Pons (tissue), 1 donor: Measurements from ENCODE around the gene TOR1AIP2.
"Not testable (repeated sequence)": the region's sequence is repeated elsewhere in the genome, so short reads cannot be mapped to it uniquely, and the experiment has no call there.

Source experiments
- DNase-seq: peaks from one replicate; pipeline ENCODE4 v3.0.0-alpha.2; 2016; ENCODE audit warnings: low spot score

The TOR1AIP2 gene

GRCh38 chr1:179875596-179876299, 1.9 kb downstream of the TOR1AIP2 start:
- DNase-seq, result no peak

GRCh38 chr1:179873438-179873851, 4.2 kb downstream of the TOR1AIP2 start:
- DNase-seq, result no peak

DNA sequence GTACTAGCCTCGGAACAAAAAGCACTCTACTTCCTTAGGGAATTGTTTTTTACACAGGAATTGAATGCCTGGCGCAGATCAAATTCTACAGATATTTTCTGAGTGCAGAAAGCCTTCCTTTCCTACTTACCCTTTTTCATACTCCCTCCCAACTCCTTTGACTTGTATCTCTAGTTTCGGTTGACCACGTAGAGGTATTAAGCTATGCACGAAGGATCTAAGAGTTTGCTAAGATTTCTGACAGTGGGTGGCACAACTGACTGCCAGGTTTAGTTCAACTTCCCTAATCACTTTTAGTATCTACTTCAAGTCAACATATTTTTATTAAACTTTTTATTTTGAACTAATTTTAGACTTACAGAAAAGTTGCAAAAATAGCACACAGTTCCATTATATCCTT, 5.0 kb downstream of the TOR1AIP2 start:
- no peak for DNase-seq

GRCh38 chr1:179871940-179872339, 5.7 kb downstream of the TOR1AIP2 start:
- DNase-seq, result no peak

- DNase-seq, result no peak
These were observed 6.7 kb downstream of the TOR1AIP2 start for GRCh38 chr1:179870870-179871269.

DNA sequence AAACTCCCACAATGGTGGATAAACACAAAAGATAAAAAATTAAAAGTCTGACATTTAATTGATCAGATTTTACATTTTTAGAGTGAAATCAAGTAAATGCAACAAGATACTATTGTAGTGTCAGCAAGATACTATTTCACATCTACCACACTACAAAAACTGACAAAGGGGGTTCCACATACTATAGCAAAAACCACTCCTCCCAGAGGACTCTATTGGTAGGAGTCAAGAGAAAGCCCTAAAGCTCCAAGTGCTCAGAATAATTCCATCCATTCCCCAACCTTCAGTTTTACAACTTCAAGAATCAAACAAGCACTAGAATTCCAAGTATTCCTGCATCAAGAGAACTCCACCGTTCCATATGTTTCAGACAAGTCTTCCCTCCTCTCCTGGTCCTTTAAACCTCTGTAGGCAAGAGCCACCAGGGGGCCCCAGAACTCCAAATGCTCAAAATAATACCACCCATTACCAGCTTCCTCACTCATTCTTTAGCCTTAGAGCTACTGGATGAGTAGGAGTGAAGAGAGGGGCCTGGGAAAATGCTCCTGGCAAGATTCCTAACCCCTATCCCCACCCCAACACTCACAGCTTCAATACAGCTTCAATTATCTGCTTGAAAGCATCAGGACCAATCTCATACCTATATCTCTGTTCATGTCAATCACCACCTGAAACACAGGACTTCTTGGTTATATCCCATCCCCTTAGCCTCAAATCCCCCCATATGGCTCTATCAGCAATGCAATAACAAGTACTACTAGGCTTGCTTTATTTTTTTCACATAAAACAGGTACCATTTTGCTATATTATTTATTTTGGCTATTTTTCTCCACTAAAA, 9.9 kb downstream of the TOR1AIP2 start:
- DNase-seq, result peak; percentile 46

DNA sequence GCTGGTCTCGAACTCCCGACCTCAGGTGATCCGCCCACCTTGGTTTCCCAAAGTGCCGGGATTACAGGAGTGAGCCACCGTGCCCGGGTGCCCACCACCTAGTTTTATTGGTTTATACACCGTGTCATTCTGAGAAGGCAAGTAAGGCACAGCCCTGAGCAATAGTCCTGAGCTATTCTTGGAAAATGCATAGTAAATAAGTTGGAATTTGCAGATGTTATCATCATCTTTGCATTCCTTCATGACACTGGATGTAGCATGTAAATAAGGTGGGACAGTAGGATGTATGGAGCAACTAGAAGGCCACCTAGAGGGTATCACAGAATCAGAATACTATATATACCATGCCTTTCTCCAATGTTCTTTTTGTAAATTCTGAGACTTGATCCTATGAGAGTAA, 11.0 kb downstream of the TOR1AIP2 start:
- no peak for DNase-seq

DNA sequence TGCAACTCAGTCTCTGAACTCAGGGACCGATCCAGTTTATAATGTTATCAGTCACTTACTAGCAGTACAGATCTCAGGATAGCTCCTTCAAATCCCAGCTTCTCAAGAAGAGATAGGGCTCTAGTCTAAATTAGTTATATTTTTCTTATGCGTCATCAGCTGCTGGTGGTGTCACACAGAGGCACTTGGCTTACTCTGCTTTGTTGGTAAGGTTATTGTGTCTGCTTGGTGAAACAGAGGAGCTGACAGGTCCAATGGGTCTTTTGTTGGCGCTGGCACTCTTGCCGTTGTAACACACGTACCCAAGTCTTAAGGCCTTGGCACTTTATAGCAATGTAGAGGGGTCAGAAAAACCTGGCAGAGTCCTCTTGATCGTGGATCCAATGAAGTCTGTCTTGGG, 12.2 kb downstream of the TOR1AIP2 start:
- DNase-seq, result no peak

- DNase-seq, result no peak
These were observed 17.0 kb downstream of the TOR1AIP2 start for GRCh38 chr1:179860652-179861051.

GRCh38 chr1:179857009-179857408, 20.6 kb downstream of the TOR1AIP2 start:
- no peak for DNase-seq

GRCh38 chr1:179856296-179856695, 21.3 kb downstream of the TOR1AIP2 start:
- DNase-seq, result no peak

GRCh38 chr1:179855831-179856230, 21.8 kb downstream of the TOR1AIP2 start:
- not testable (repeated sequence) for DNase-seq

DNA sequence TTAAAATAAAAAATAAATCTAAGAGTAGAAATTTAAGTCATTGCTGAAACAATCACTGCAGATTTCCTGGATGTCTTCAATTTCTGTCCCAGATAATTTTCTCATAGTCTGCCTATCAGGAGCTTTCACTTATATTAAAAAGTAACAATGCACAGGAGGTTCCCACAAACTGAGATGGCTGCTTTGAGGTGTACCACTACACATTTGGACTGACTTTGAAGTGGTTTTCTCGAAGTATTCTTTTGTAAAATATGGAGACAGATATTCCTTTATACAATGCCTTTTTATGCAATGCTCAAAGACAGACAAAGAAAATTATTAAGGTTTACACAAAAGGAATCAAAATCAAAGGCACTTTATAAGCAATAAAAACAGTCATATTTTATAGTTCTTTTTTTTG, 24.5 kb downstream of the TOR1AIP2 start:
- no peak for DNase-seq

DNA sequence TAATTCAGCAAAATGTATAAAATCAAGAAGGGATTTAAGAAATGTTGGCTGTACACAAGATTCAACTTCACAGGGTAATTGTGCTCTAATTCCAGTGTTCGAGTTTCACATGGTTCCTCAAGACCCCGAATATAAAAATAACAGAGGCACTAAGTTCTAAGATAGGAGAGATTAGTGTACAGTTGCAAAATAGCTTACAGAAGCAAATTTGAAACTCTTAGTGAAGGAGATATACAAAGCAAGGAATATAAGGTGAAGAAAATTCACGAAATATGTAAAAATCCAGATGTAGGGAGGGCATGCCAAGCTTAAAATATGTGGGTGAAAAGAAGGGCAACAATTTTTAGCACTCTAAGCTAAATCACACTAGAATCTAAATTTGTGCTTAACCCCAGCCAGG, 29.4 kb downstream of the TOR1AIP2 start:
- no peak for DNase-seq

GRCh38 chr1:179840107-179840506, 37.5 kb downstream of the TOR1AIP2 start:
- no peak for DNase-seq

GRCh38 chr1:179836686-179837445, 40.7 kb downstream of the TOR1AIP2 start:
- DNase-seq, result not testable (repeated sequence)

DNA sequence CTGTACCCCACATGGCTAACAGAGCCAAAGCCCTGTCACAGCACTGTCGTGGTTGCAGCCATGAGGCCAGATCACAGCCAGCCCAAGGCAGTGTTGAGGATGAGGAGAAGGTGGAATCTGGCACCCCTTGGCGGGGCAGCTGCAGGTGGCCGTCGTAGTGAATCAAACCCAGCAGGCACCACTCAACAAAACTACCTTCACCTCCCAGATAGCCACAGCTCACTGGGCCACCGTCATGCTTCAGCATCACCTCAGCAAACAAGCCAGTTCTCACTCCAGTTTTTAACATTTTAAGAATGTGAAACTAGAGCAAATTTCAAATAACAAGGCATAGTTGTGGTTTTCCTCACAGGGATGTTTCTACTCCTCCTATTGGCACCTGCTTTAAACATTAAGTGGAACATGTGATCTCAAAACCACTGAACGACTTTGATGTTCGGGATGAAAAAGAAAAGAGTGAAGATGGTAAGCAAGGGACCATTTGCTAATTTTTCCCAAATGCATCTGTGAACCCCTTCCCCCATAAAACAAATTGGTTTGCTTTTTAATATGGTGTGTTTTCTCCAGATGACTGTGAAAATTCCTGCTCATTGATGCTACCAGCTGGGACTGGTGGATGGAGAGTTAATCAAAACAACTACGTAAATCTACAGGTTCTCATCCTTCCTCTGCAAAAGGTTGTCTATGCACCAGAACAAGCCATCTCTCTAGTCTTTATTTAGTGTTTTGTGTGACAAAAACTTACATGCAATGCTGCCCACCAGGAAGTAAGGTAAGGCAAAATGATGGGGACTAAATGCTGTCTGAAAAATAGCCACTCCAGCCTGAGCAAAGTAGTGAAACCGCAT, 45.5 kb downstream of the TOR1AIP2 start:
- no peak for DNase-seq

- no peak for DNase-seq
These were observed 46.4 kb downstream of the TOR1AIP2 start for GRCh38 chr1:179831225-179831624.

DNA sequence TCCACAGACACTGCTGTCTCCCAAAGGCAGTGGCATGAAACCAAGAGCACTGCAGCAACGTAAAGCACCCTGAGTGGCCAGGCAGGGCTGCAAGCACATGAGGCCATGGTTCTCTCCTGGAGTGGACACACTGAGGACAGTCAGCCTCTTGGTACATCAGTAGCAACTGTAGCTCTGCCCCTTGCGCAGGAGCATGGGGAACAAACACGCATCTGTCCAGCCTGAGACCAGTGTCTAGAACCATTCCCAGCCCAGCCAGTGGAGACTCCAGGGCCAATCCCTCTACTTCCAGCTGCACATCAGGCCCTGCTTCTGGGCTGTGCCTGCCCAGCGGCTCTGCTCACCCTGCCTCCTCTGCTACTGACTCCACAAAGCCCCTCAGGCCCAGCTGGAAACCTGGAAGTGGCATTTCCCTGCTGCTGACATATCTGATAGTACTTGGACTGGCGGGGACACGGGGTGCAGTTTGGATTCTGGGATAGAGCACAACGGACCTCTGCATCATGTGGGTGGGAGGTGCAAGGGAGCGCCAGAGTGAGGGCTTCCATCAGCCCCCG, 49.0 kb downstream of the TOR1AIP2 start:
- DNase-seq, result no peak

DNA sequence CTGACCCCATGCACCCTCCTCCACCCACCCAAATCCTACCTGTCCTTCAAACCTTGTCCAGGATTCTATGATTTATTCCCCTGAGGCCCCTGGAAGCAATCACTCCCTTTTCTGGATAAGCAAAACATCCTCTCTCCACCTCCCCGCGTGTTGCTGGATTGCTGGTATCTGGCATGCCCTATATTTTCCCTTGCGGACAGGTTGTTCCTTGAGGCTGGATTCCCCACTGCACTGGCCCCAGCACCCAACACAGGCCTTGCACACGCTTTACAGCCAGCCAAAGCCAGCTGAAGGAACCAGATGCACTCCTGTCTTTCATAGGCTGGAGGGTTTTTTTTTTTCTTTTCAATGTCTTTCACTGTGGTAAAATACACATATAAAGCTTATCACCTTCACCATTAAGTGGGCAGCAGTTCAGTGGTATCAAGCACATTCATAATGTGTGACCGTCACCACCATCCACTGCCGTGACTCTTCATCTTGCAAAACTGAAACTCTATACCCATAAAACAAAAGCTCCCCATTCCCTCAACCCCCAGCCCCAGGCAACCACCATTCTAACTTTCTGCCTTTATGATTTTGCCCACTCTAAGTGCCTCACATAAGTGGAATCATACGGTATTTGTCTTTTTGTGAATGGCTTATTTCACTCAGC, 50.9 kb downstream of the TOR1AIP2 start:
- DNase-seq, result no peak
